DMS53 (cell line): Measurements from ENCODE around the gene CBX8.
A peak's percentile ranks its signal among the peaks of the same experiment; 100 is the strongest.

ENCODE experiments used
- DNase-seq: peaks from one replicate; lab custom pipeline; 2025; lab: John Stamatoyannopoulos, UW

The CBX8 gene

GRCh38 chr17:79796763-79797491 lies at the start of gene CBX8:
CBX8 (minus strand) TSS chr17:79797077; CDS start chr17:79796998, 79 bp downstream.
- peak; percentile 100 for DNase-seq

- DNase-seq: peak; percentile 53
Measured at GRCh38 chr17:79845601-79845949, 48.7 kb upstream of the CBX8 start.

- peak; percentile 74 for DNase-seq
Measured at GRCh38 chr17:79844869-79845600, 48.2 kb upstream of the CBX8 start.

- peak; percentile 88 for DNase-seq
Measured at GRCh38 chr17:79843816-79844800, 47.2 kb upstream of the CBX8 start.

GRCh38 chr17:79843474-79843815 lies 46.6 kb upstream of the CBX8 start:
- DNase-seq: peak; percentile 51

GRCh38 chr17:79842656-79843473 lies 46.0 kb upstream of the CBX8 start:
- peak; percentile 66 for DNase-seq

- no peak for DNase-seq
Measured at GRCh38 chr17:79842136-79842655, 45.3 kb upstream of the CBX8 start.

- peak; percentile 37 for DNase-seq
Measured at GRCh38 chr17:79841369-79842135, 44.7 kb upstream of the CBX8 start.

GRCh38 chr17:79840989-79841286 lies 44.1 kb upstream of the CBX8 start:
- DNase-seq: no peak

- peak; percentile 73 for DNase-seq
Measured at GRCh38 chr17:79840269-79840988, 43.6 kb upstream of the CBX8 start.

- DNase-seq: peak; percentile 98
Measured at GRCh38 chr17:79839356-79840268, 42.7 kb upstream of the CBX8 start, which contains the start of gene CBX4. CBX4 (minus strand) TSS chr17:79839440; CDS start chr17:79839251, 189 bp downstream.

GRCh38 chr17:79838522-79839274 lies 41.8 kb upstream of the CBX8 start:
- DNase-seq: peak; percentile 81

- peak; percentile 63 for DNase-seq
Measured at GRCh38 chr17:79837888-79838521, 41.1 kb upstream of the CBX8 start.

- peak; percentile 39 for DNase-seq
Measured at GRCh38 chr17:79836972-79837887, 40.4 kb upstream of the CBX8 start.

- DNase-seq: no peak
Measured at GRCh38 chr17:79836510-79836971, 39.7 kb upstream of the CBX8 start.

- peak; percentile 25 for DNase-seq
Measured at GRCh38 chr17:79835953-79836509, 39.2 kb upstream of the CBX8 start.
